H1 (cell line): ENCODE measurements around the gene GOLGA2. TPM values are rescaled to one million over a fixed set of nuclear protein-coding genes. Genes with fewer than 3 reads are reported as not detected.

Experiments used
- CTCF ChIA-PET: fragments of 300-600 bp; sonication (Branson Sonifier 250); formaldehyde crosslinking; loops from one replicate; lab custom pipeline; 2021; ENCODE audit not compliant: partially characterized antibody; lab: Charles Lee
- POLR2A ChIA-PET: fragments of 300-600 bp; sonication (Branson Sonifier 250); formaldehyde crosslinking; loops from one replicate; lab custom pipeline; 2021; ENCODE audit warnings: inconsistent platforms; ENCODE audit not compliant: partially characterized antibody; lab: Charles Lee
- DNase-seq, 2 experiments: peaks; one replicate each; pipeline versions ENCODE4 v3.0.0 to v3.0.0-alpha.2; 2010 to 2022; ENCODE audit warnings: low spot score in 2 of 2, low read depth in 1 of 2, mixed read lengths in 1 of 2
- FAIRE-seq: peaks from 2 replicates; lab custom pipeline; 2011; peaks lifted over from hg19 to GRCh38; lab: Jason Lieb, UNC
- H2AFZ ChIP-seq: 2 replicates; pipeline ENCODE4 v1.8.1; 2012; ENCODE audit warnings: low read length, inconsistent platforms
- H2AK5ac ChIP-seq: 2 replicates; pipeline ENCODE4 v1.6.1; 2013; ENCODE audit warnings: low read depth, low read length
- H2BK120ac ChIP-seq: replicated peaks from 2 replicates; pipeline ENCODE3; 2013; ENCODE audit warnings: low read depth, low read length, inconsistent platforms
- H2BK12ac ChIP-seq: 2 replicates; pipeline ENCODE4 v1.6.1; 2013; ENCODE audit warnings: low read depth, low read length
- H2BK15ac ChIP-seq: 2 replicates; pipeline ENCODE4 v1.6.1; 2013; ENCODE audit warnings: low read length
- H2BK20ac ChIP-seq: 2 replicates; pipeline ENCODE4 v1.6.1; 2013; ENCODE audit warnings: low read length
- H2BK5ac ChIP-seq: 2 replicates; pipeline ENCODE4 v1.6.1; 2013; ENCODE audit warnings: low read depth, low read length
- H3K14ac ChIP-seq: 2 replicates; pipeline ENCODE4 v1.6.1; 2013; ENCODE audit warnings: inconsistent platforms; ENCODE audit not compliant: insufficient read length
- H3K18ac ChIP-seq: 2 replicates; pipeline ENCODE4 v1.6.1; 2013; ENCODE audit warnings: low read length; ENCODE audit errors: extremely low read depth
- H3K23ac ChIP-seq: 2 replicates; pipeline ENCODE4 v1.6.1; 2013; ENCODE audit warnings: inconsistent platforms; ENCODE audit not compliant: insufficient read length
- H3K23me2 ChIP-seq: 2 replicates; pipeline ENCODE4 v1.6.1; 2013; ENCODE audit warnings: low read depth, low read length
- H3K27ac ChIP-seq: 2 replicates; pipeline ENCODE4 v1.6.1; 2011; ENCODE audit warnings: low read depth, low read length, inconsistent platforms
- H3K27me3 ChIP-seq, 4 experiments: replicated peaks in 1 of 4; 1 replicate in 1 of 4; 2 replicates in 3 of 4; pipeline versions ENCODE4 v1.6.1 to v1.8.1; 2011 to 2013; ENCODE audit warnings: low read length in 3 of 4, mild to moderate bottlenecking in 3 of 4, inconsistent platforms in 2 of 4, mixed read lengths in 2 of 4, moderate library complexity in 1 of 4; ENCODE audit not compliant: control insufficient read depth in 3 of 4, insufficient read depth in 3 of 4; ENCODE audit errors: extremely low read depth in 1 of 4
- H3K36me3 ChIP-seq, 4 experiments: 2 replicates each; pipeline versions ENCODE4 v1.6.1 to v1.8.1; 2011 to 2013; ENCODE audit warnings: mild to moderate bottlenecking in 4 of 4, low read length in 3 of 4, moderate library complexity in 2 of 4, control low read depth in 1 of 4, inconsistent platforms in 1 of 4; ENCODE audit not compliant: insufficient read depth in 4 of 4, control insufficient read depth in 2 of 4
- H3K4ac ChIP-seq: replicated peaks from 2 replicates; pipeline ENCODE3; 2013; ENCODE audit warnings: low read length, low read depth, mixed read lengths, inconsistent platforms; ENCODE audit not compliant: insufficient read length
- H3K4me1 ChIP-seq, 4 experiments: replicated peaks in 1 of 4; 1 replicate in 1 of 4; 2 replicates in 3 of 4; pipeline versions ENCODE4 v1.6.1 to v1.8.1; 2011 to 2013; ENCODE audit warnings: low read length in 3 of 4, inconsistent platforms in 2 of 4, mixed read lengths in 1 of 4; ENCODE audit not compliant: insufficient read depth in 4 of 4, control insufficient read depth in 3 of 4
- H3K4me2 ChIP-seq, 2 experiments: 2 replicates each; pipeline versions ENCODE4 v1.6.1 to v1.8.1; 2011 to 2013; ENCODE audit warnings: low read depth in 2 of 2, low read length in 2 of 2, control low read depth in 1 of 2, inconsistent platforms in 1 of 2, mild to moderate bottlenecking in 1 of 2; ENCODE audit not compliant: insufficient read depth in 1 of 2
- H3K4me3 ChIP-seq, 4 experiments: fragments of 200-600, 300-600 bp in 1 of 4; sonication (generic), shearing (Covaris generic), sonication (Bioruptor Twin) in 1 of 4; 2 replicates each; pipeline versions ENCODE4 v1.5.1 to v1.8.1; 2011 to 2016; ENCODE audit warnings: low read length in 4 of 4, low read depth in 3 of 4, control low read depth in 2 of 4, inconsistent platforms in 2 of 4, mild to moderate bottlenecking in 2 of 4, mixed read lengths in 1 of 4, moderate library complexity in 1 of 4; ENCODE audit not compliant: insufficient read depth in 2 of 4; ENCODE audit errors: extremely low read depth in 1 of 4
- H3K56ac ChIP-seq: replicated peaks from 2 replicates; pipeline ENCODE3; 2013; ENCODE audit warnings: low read depth, mild to moderate bottlenecking, mixed read lengths, low read length, inconsistent platforms; ENCODE audit not compliant: insufficient read length
- H3K79me1 ChIP-seq: 2 replicates; pipeline ENCODE4 v1.6.1; 2013; ENCODE audit warnings: low read depth, low read length, control low read depth
- H3K79me2 ChIP-seq, 2 experiments: 2 replicates each; pipeline versions ENCODE4 v1.6.1 to v1.8.1; 2012 to 2013; ENCODE audit warnings: low read length in 2 of 2, mild to moderate bottlenecking in 2 of 2, inconsistent platforms in 1 of 2; ENCODE audit not compliant: insufficient read depth in 2 of 2, control insufficient read depth in 1 of 2
- H3K9ac ChIP-seq, 4 experiments: replicated peaks in 1 of 4; 1 replicate in 1 of 4; 2 replicates in 3 of 4; pipeline versions ENCODE4 v1.6.1 to v1.8.1; 2011 to 2013; ENCODE audit warnings: low read depth in 3 of 4, low read length in 3 of 4, control low read depth in 2 of 4, mild to moderate bottlenecking in 2 of 4, moderate library complexity in 2 of 4, inconsistent platforms in 1 of 4; ENCODE audit errors: extremely low read depth in 1 of 4
- H3K9me3 ChIP-seq, 2 experiments: 2 replicates each; pipeline versions ENCODE4 v1.6.1 to v1.8.1; 2012 to 2013; ENCODE audit warnings: mild to moderate bottlenecking in 2 of 2, moderate library complexity in 2 of 2, control low read depth in 1 of 2, inconsistent platforms in 1 of 2, low read depth in 1 of 2, low read length in 1 of 2, mixed read lengths in 1 of 2; ENCODE audit not compliant: insufficient read depth in 2 of 2
- H4K20me1 ChIP-seq, 2 experiments: replicated peaks in 1 of 2; 2 replicates each; pipeline versions ENCODE3 to v1.8.1; 2011 to 2013; ENCODE audit warnings: inconsistent platforms in 2 of 2, low read length in 2 of 2, mild to moderate bottlenecking in 1 of 2; ENCODE audit not compliant: insufficient read depth in 2 of 2, control insufficient read depth in 1 of 2
- H4K5ac ChIP-seq: 2 replicates; pipeline ENCODE4 v1.6.1; 2013; ENCODE audit warnings: low read length, low read depth, mixed read lengths, inconsistent platforms; ENCODE audit not compliant: insufficient read length
- H4K8ac ChIP-seq: 2 replicates; pipeline ENCODE4 v1.8.0; 2013; ENCODE audit warnings: mild to moderate bottlenecking, moderate library complexity, low read length, inconsistent platforms; ENCODE audit not compliant: insufficient read depth; ENCODE audit errors: extremely low read depth
- H4K91ac ChIP-seq: replicated peaks from 2 replicates; pipeline ENCODE3; 2013; ENCODE audit warnings: low read length, mixed read lengths, inconsistent platforms; ENCODE audit not compliant: insufficient read length
- HDAC6 ChIP-seq: IDR thresholded peaks from one replicate; pipeline ENCODE4 v1.7.1; 2012; ENCODE audit warnings: low read depth, mild to moderate bottlenecking, inconsistent platforms, low read length, moderate library complexity
- KDM1A ChIP-seq: fragments of 200-600, 300-600 bp; sonication (generic); IDR thresholded peaks from 2 replicates; pipeline ENCODE4 v1.7.1; 2016; ENCODE audit warnings: mild to moderate bottlenecking, low read length, borderline replicate concordance
- POU5F1 ChIP-seq: IDR thresholded peaks from 2 replicates; pipeline ENCODE4 v1.6.1; 2011; ENCODE audit warnings: low read depth, mild to moderate bottlenecking, low read length, moderate library complexity
- USF2 ChIP-seq: IDR thresholded peaks from 2 replicates; pipeline ENCODE4 v1.6.1; 2011; ENCODE audit warnings: low read length, improper control_type of control experiment
- WGBS, 2 experiments: shearing (Covaris generic) in 1 of 2; methylation state at CpG; one replicate each; pipeline versions ENCODE4 v1.1.6 to v1.1.7; 2013 to 2015; ENCODE audit warnings: low lambda C conversion rate in 2 of 2, mixed read lengths in 2 of 2, inconsistent platforms in 1 of 2, low coverage in 1 of 2, missing lambda C conversion rate in 1 of 2; ENCODE audit not compliant: insufficient replicate concordance in 2 of 2, insufficient coverage in 1 of 2, insufficient read length in 1 of 2; ENCODE audit errors: extremely low coverage in 1 of 2, missing lambda C conversion rate in 1 of 2; 5-methylcytosine and 5-hydroxymethylcytosine counted together
- polyA plus RNA-seq, 7 experiments: library from polyadenylated mRNA; depleted of rRNA in 3 of 7; stranded (reverse) in 5 of 7; unstranded in 2 of 7; fragments of >200 nt in 5 of 7; fragments of 200-250 nt in 2 of 7; gene quantifications; 1 replicate in 5 of 7; 2 replicates in 1 of 7; 4 replicates in 1 of 7; pipeline versions ENCODE4 v1.2.1 to v1.2.3, GENCODE V29; 2011 to 2013; ENCODE audit warnings: missing spikeins in 2 of 7, mixed read lengths in 2 of 7
- total RNA-seq: library from RNA; stranded (reverse); fragmentation: NEBNext Ultra II Directional; extraction: Animal tissue kit (Norgen Biotek cat#: 25700); gene quantifications from 2 replicates; pipeline ENCODE4 v1.2.1, GENCODE V29; 2021

Gene GOLGA2
- total and polyA plus RNA-seq, 2 of the 8 experiments (the other 6 are each of a cell fraction or from before 2014, with no cell fraction given) = 13.1 to 43.6 TPM

GRCh38 chr9:128243215-128244018 lies 32.4 kb downstream of the GOLGA2 start:
- Histone ChIP-seq H3K27ac (0 out of 2 replicates have a peak overlapping the region, but pooled peaks have one; percentile 9), H2BK20ac (no peak overlapping the region), H3K14ac (no peak overlapping the region), H4K5ac (no peak overlapping the region), H3K79me1 (no peaks in the 10 kb centered on the region), H3K4me3 (no peak overlapping the region), H2AFZ (no peak overlapping the region), H4K91ac (no peak overlapping the region), H3K23ac (no peak overlapping the region), H3K27me3 (no peaks in the 10 kb centered on the region), H2BK5ac (no peak overlapping the region), H4K8ac (no peak overlapping the region), H2BK120ac (no peak overlapping the region), H3K4ac (no peak overlapping the region), H3K9me3 (no peaks in the 10 kb centered on the region), H4K20me1 (peaks cover 2 to 6% of the 10 kb centered on the region in 2 experiments), H3K18ac (no peak overlapping the region), H2AK5ac (peak overlapping the region; percentile 65; the same call in 1 of the 2 replicates), H3K9ac (no peak overlapping the region), H3K79me2 (no peaks in the 10 kb centered on the region), H3K23me2 (peaks cover 7% of the 10 kb centered on the region; the same call in 1 of the 2 replicates), H3K4me1 (peaks cover 3 to 19% (median 10%) of the 10 kb centered on the region in 4 experiments), H2BK12ac (no peak overlapping the region), H2BK15ac (0 out of 2 replicates have a peak overlapping the region, but pooled peaks have one; percentile 88), H3K56ac (no peak overlapping the region), H3K36me3 (peaks cover 0 to 11% (median 4%) of the 10 kb centered on the region in 4 experiments; a peak in 2 of 8 replicates), H3K4me2 (no peak overlapping the region)
- ChIA-PET CTCF (interaction anchor here (0.6 to 4.1 kb wide), 2 partner anchors 12 to 25 kb away, joined by 3 to 22 read pairs; no protein-coding TSS in a partner anchor), POLR2A (interaction anchor here (0.7 to 3.7 kb wide), 5 partner anchors 12 to 51 kb away, joined by 3 to 16 read pairs (median 3); no protein-coding TSS in a partner anchor)
- FAIRE-seq (no peak), DNase-seq (no peak)
- WGBS, 2 experiments = 88% methylated on average over 13 of the region's 13 CpGs; no CpG with 5 or more reads in 1 of the 2 experiments
- TF ChIP-seq POU5F1 (no peak), HDAC6 (no peak), KDM1A (no peak), USF2 (peak; percentile 37; the same call in 1 of the 2 replicates)
